Urinary bladder (tissue), 4 donors: Measurements from ENCODE around the gene USP37. TPM values are rescaled to one million over a fixed set of nuclear protein-coding genes. Genes with fewer than 3 reads are reported as not detected.

ENCODE experiments used
- DNase-seq: peaks from one replicate; pipeline ENCODE4 v3.0.0-alpha.2; 2015; ENCODE audit errors: extremely low spot score
- H3K27ac ChIP-seq: one replicate; pipeline ENCODE4 v1.5.1; 2013; ENCODE audit warnings: low read depth, mild to moderate bottlenecking, moderate library complexity
- H3K36me3 ChIP-seq: one replicate; pipeline ENCODE4 v1.6.1; 2013; ENCODE audit warnings: mild to moderate bottlenecking, moderate library complexity; ENCODE audit not compliant: insufficient read depth
- H3K4me1 ChIP-seq: one replicate; pipeline ENCODE4 v1.6.1; 2013; ENCODE audit warnings: mild to moderate bottlenecking, moderate library complexity; ENCODE audit not compliant: insufficient read depth
- H3K4me3 ChIP-seq: one replicate; pipeline ENCODE4 v1.5.1; 2013; ENCODE audit warnings: low read depth, low read length
- WGBS: extraction: QIAGEN DNeasy Blood & Tissue Kit; methylation state at CpG from one replicate; pipeline ENCODE4 v1.1.7; 2013; 5-methylcytosine and 5-hydroxymethylcytosine counted together
- polyA plus RNA-seq: library from polyadenylated mRNA; stranded (reverse); fragments of 200-250 nt; gene quantifications from one replicate; pipeline ENCODE4 v1.2.3, GENCODE V29; 2013
- total RNA-seq: library from RNA; depleted of rRNA; stranded (reverse); fragments of >200 nt; gene quantifications from one replicate; pipeline ENCODE4 v1.2.3, GENCODE V29; 2014
- donor health status: healthy with polysubstance abuse.
- donor health status: healthy.

Gene USP37
- total RNA-seq, result 37.1 TPM
- polyA plus RNA-seq, result 4.6 TPM

GRCh38 chr2:218568190-218569037 lies at the start of gene USP37, which contains the start of gene CNOT9:
USP37 (minus strand) TSS chr2:218568351; CDS start chr2:218558653, 9,698 bp downstream.
CNOT9 (plus strand) TSS chr2:218568839; CDS start chr2:218568955, 116 bp downstream.
- H3K4me1 ChIP-seq, result no peaks in the 10 kb centered on the region
- WGBS, result under 1% methylated on average over 77 of the region's 77 CpGs

GRCh38 chr2:218615868-218616315 lies 47.7 kb upstream of the USP37 start:
- Histone ChIP-seq H3K4me1 (no peaks in the 10 kb centered on the region), H3K4me3 (no peak overlapping the region), H3K27ac (no peak overlapping the region), H3K36me3 (no peaks in the 10 kb centered on the region)
- no peak for DNase-seq
- WGBS, result 39% methylated on average over 6 of the region's 6 CpGs

More at GRCh38 chr2:218568190-218569037, at the start of gene USP37, which contains the start of gene CNOT9:
- peak within 1 kb of the TSS; percentile 89 for H3K4me3 ChIP-seq
- peak; percentile 99 for DNase-seq
- peak within 1 kb of the TSS; percentile 89 for H3K27ac ChIP-seq
- H3K36me3 ChIP-seq, result no peaks in the 10 kb centered on the region

GRCh38 chr2:218607436-218608115 lies 39.4 kb upstream of the USP37 start, which contains the start of gene PLCD4:
PLCD4 (plus strand) TSS chr2:218607899; CDS start chr2:218615740, 7,841 bp downstream.
- WGBS, result 7% methylated on average over 8 of the region's 8 CpGs
- no peaks in the 10 kb centered on the region for H3K4me1 ChIP-seq
- H3K36me3 ChIP-seq, result no peaks in the 10 kb centered on the region
- peak; percentile 17 for DNase-seq
- no peak within 1 kb of the TSS for H3K27ac ChIP-seq
- peak within 1 kb of the TSS; percentile 11 for H3K4me3 ChIP-seq

- no peaks in the 10 kb centered on the region for H3K4me1 ChIP-seq
- no peaks in the 10 kb centered on the region for H3K36me3 ChIP-seq
- H3K27ac ChIP-seq, result no peak overlapping the region
- DNase-seq, result no peak
- 66% methylated on average over 2 of the region's 2 CpGs for WGBS
- no peak overlapping the region for H3K4me3 ChIP-seq
Measured at GRCh38 chr2:218605432-218605831, 37.3 kb upstream of the USP37 start.

- H3K36me3 ChIP-seq, result peaks cover 8% of the 10 kb centered on the region
- H3K4me3 ChIP-seq, result no peak overlapping the region
- H3K4me1 ChIP-seq, result no peaks in the 10 kb centered on the region
- WGBS, result 93% methylated on average over 1 of the region's 1 CpG
- no peak overlapping the region for H3K27ac ChIP-seq
- no peak for DNase-seq
Measured at GRCh38 chr2:218585541-218585940, 17.4 kb upstream of the USP37 start.

GRCh38 chr2:218583983-218584850 lies 16.1 kb upstream of the USP37 start:
- Histone ChIP-seq H3K4me1 (no peaks in the 10 kb centered on the region), H3K27ac (no peak overlapping the region), H3K36me3 (peaks cover 8% of the 10 kb centered on the region), H3K4me3 (no peak overlapping the region)
- 96% methylated on average over 6 of the region's 6 CpGs for WGBS
- DNase-seq, result no peak

GRCh38 chr2:218582076-218582475 lies 13.9 kb upstream of the USP37 start:
- 94% methylated on average over 7 of the region's 7 CpGs for WGBS

GRCh38 chr2:218578272-218578877 lies 10.2 kb upstream of the USP37 start:
- Histone ChIP-seq H3K4me3 (no peak overlapping the region), H3K4me1 (peaks cover 1% of the 10 kb centered on the region), H3K36me3 (peaks cover 3% of the 10 kb centered on the region), H3K27ac (no peak overlapping the region)
- 94% methylated on average over 3 of the region's 3 CpGs for WGBS
- no peak for DNase-seq

More at GRCh38 chr2:218582076-218582475, 13.9 kb upstream of the USP37 start:
- H3K4me1 ChIP-seq, result peaks cover 1% of the 10 kb centered on the region
- DNase-seq, result no peak
- H3K4me3 ChIP-seq, result no peak overlapping the region
- peaks cover 7% of the 10 kb centered on the region for H3K36me3 ChIP-seq
- no peak overlapping the region for H3K27ac ChIP-seq

GRCh38 chr2:218577482-218578220 lies 9.5 kb upstream of the USP37 start:
- H3K4me3 ChIP-seq, result no peak overlapping the region
- 88% methylated on average over 3 of the region's 3 CpGs for WGBS
- no peak overlapping the region for H3K27ac ChIP-seq
- peaks cover 1% of the 10 kb centered on the region for H3K4me1 ChIP-seq
- DNase-seq, result no peak
- no peaks in the 10 kb centered on the region for H3K36me3 ChIP-seq

GRCh38 chr2:218576854-218577253 lies 8.7 kb upstream of the USP37 start:
- Histone ChIP-seq H3K4me1 (peaks cover 1% of the 10 kb centered on the region), H3K27ac (no peak overlapping the region), H3K36me3 (no peaks in the 10 kb centered on the region), H3K4me3 (no peak overlapping the region)
- WGBS, result 95% methylated on average over 4 of the region's 4 CpGs
- DNase-seq, result no peak

GRCh38 chr2:218570850-218571249 lies 2.7 kb upstream of the USP37 start:
- Histone ChIP-seq H3K4me1 (no peaks in the 10 kb centered on the region), H3K27ac (no peak overlapping the region), H3K36me3 (no peaks in the 10 kb centered on the region), H3K4me3 (no peak overlapping the region)
- DNase-seq, result no peak
- whole genome bisulfite sequencing, result 17% methylated on average over 6 of the region's 6 CpGs
